GM15510 (cell line): ENCODE results near the gene FMNL2.

Experiments used
- POLR2A ChIP-seq: IDR thresholded peaks from 3 replicates; pipeline ENCODE4 v1.6.1; 2011; ENCODE audit warnings: borderline replicate concordance; ENCODE audit not compliant: insufficient read length; ENCODE audit errors: extremely low read depth

Gene FMNL2

DNA sequence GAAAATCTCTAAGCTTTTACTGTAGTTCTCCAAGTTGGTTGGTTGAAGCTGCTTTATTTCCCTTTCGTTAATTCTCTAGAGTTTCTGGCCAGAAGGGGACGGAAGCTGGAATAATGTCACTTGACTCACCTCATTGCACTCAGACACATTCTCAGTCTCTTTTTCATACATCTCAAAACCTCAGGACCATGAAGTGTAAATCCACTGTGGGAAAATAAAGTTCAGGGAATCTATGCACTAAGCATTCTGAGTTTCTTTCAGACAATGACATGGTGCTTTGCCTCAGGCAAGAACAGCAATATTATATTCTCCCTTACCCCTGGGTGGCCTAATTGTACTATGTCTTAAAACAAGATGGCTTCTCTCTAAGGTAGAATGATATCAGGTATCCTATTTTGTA lies 214.4 kb downstream of the FMNL2 start:
- TF ChIP-seq POLR2A, result no peak

DNA sequence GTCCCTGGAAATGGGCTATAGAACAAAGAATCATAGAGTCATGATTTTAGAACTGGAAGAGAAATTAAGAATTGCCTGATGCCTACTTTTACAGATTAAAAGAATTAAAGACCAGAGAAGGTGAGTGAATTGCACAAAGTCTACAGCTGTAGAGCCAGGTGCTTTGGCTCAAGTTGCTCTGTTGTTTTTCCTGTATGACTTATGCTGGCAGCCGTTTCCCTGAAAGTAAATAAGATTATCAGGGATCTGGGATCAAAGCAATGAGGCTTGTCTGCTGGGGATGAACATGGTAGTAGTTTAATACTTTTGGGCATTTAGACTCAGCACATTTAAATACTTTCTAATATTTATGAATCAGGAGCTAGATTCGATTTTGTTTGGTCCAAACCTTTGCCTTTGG lies 215.4 kb downstream of the FMNL2 start:
- TF ChIP-seq POLR2A, result no peak

DNA sequence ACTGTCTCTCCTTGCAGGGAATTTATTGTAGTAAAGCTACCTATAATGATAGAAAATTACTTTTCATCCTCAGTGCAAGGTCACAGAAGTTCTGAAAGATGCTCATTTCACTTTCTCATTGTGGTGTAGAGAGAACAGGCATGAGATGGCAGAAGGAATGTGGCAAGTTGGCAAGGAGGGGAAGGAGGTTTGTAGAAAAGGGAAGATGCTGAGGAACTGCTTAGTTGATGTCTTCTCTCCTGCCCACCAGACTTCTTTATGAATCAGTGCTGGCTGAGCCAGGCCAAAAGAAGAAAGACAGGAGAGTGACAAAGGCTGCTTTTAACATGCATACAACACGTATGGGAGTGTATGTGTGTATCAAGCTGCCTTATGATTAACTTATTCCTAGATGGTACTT lies 217.9 kb downstream of the FMNL2 start:
- no peak for TF ChIP-seq POLR2A

DNA sequence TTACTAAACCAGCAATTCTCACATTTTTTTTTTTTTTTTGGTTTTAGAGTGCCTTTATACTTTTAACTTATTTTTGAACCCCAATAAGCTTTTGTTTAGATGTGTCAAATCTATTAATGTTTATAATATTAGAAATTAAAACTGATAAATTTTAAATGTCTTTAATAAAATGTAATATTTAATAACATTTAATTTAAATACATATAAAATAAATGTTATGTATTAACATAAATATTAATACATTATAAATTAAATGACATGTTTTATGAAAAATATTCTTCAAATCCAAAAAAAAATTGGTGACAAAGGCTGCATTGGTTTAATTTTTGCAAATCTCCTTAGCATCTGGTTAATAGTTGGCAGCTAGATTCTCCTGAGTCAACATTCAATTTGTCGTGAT lies 218.5 kb downstream of the FMNL2 start:
- TF ChIP-seq POLR2A, result no peak

DNA sequence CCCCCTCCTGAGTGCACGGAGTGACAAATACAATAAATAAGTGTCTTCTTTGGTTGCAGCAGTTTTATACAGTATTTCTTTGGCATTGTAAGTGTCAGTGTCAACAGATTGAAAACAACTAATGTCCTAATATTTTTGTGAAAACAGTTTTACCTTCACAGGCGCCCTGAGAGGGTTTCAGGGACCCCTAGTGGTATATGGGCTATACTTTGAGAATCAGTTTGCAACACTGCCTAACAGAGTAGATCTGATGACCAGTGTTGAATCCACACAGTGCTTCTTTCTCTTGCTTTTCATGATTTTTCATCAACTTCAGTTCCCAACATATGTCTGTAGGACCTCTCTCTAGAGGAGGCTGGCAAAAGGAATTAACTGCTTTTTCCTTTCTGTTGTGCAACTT lies 220.1 kb downstream of the FMNL2 start:
- no peak for TF ChIP-seq POLR2A

DNA sequence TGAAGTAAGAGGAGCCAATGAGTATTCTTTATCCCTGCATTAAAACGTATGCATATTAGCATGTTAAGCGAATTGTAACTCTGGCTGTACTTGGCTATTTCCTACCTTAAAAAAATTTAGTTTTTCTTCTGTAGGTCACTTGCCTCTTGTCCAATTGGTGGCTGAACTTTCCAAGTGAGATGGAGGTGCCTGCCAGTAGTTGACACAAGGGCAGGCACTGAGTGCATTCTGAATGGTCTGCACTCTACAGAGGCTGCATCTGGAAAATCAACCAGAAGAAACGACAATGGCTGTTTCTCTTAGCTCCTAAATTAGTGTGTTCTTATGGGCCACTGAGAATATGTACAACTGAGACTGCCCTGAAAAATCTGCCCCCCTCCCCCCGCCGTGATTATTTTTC lies 221.5 kb downstream of the FMNL2 start:
- no peak for TF ChIP-seq POLR2A

DNA sequence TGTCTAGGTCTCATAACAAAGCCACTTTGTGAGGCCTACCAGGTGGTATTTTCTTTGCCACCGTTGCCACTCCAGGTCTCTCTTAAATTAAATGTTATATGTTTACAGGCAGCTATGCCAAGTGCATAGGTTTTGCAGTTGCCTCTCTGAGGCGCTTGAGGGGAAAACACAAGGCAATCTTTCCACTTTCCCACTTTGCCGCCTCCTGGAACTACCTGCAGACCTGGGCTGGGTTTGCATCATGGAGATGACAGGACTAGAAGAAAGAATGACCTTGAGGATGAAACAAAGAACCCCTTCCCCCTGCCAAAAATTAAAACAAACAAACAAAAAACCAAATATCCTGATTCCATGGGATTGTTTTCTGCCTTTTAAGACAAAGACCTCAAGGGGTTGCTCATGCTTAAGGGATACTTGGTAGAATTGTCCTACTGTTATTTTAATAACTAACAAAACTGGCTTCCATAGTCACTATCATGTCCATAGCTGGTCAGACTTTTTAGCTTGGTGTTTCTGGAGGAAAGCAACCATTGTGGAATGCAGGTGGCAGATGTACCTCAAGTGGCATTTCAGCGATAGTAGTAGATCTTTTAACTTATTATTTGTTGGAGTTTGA lies 222.4 kb downstream of the FMNL2 start:
- no peak for TF ChIP-seq POLR2A

DNA sequence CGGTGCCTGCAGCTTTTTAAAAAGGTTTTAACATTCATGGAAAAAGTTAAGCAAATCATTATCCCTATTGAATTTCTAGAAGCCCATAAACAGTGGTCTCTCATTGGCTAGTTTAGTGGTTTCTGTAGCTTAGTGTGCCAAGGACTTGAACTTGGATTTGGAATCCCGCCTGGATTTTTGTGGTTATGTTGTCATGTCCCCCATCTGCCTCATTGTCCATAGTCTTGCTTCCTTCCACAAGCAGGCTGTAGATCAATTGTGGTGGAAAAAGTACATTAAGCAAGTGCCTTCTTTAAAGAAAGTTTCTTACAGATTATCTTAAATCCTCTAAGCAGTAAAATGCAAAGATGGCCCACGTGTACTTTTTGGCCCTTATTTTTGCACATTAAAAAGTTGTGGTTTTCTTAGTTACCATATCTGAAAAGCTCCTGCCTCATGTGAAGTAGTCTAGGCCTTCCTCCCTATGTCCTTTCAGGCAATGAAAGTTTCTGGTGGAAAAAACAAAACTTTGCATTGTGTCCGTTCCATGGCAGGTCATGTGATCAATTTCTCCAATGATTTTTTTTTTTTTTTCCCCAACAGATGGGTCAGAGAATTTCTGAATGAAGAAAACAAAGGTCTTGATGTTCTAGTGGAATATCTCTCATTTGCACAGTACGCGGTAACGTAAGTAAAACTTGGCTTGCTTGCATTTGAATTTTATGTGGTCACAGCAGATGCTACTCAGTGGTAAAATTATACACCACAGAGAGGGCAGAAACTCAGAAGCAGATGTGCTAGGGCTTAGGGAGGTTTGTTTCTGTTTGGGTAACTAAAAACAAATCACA lies 223.4 kb downstream of the FMNL2 start:
- no peak for TF ChIP-seq POLR2A

DNA sequence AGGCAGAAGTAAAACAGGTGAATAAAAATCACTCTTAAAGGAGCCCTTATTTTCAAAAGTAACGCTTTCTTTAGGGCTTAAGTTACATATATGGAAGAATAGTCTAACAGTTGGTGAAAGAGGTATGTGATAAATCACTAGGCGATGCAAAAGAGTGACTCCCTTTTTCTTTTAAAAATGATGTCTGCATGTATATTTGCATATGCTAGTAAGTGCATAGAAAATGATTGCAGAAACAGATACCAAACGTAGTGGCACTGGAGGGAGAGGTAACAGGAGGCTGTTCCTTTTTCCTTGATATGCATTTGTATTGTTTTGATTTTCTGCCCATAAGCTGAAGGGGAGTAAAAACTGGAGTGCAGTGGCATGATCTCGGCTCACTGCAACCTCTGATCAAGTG lies 224.0 kb downstream of the FMNL2 start:
- no peak for TF ChIP-seq POLR2A

DNA sequence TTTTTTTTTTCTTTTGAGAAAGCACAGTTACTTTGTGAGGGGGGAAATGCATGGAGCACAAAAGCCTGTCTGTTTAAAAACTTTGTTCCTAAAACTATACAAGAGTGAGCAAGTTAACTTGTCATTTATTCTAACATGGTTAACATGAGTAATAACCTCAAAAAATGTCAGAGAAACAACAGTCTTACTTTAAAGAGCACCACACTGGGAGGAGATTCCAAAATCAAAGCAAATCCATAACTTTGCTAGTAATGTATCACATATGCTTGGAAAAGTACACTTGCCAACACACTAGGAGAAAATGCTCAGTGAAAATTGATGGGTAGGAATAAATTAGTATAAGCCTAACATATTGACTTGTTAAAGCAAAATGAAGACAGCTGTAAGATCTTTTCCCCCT lies 225.2 kb downstream of the FMNL2 start:
- TF ChIP-seq POLR2A, result no peak

DNA sequence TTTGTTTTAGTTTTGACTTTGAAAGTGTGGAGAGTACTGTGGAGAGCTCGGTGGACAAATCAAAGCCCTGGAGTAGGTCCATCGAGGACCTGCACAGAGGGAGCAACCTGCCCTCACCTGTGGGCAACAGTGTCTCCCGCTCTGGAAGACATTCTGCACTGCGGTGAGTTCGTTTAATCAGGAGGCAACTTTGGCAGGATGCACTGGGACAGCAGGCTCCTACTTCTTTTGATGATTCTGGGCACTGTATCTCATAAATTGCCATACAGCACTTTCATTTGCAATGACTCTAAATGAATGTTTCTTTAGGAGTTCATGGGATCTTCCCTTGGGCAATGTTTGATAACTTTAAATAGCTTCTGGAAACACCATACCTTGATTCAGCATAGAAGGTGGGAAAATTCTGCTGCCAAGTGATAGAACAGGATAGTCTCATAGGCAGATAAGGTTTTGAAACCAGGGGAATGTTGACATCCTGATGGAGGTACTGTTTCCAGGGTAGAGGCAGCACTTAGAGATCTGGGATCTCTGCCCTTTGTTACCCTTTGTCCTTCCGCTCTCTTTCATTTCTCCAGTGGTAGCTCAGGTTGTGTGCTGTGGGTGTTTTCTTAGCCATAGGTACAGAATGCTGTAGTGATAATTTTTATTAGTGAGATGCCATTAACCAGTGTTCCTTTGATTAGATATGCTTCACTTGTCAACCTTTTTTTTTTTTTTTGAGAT lies 226.1 kb downstream of the FMNL2 start:
- no peak for TF ChIP-seq POLR2A

DNA sequence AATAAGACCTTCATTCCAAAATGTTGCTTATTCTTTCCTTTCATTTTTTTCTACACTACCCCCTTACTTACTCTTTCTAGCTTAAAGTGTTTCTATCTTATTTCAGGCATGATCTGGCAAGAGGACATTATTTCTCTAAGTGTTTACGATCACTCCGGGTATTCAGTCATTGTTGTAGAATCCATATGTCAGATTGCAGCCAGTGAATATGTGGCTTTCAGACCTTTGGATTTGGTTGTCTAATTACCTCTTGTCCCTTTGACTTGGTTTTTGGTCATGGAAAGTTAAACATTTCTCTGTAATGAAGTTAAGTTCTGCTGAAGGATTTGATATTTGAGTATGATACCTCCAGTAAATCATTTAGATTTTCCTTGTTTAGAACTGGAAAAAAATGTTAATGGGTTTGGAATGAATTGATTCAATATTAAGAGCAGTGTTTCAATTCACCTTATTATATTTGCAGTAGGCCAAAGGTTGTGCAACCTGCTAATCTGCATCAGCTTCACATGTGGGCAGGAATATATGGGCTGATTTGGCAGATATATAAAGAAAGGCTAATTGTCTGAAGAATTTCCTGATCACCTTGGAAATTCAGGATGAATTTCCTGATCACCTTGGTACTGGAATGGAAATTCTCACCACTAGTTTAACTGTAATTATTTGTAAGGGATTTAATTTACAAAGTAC lies 227.4 kb downstream of the FMNL2 start:
- TF ChIP-seq POLR2A, result no peak

DNA sequence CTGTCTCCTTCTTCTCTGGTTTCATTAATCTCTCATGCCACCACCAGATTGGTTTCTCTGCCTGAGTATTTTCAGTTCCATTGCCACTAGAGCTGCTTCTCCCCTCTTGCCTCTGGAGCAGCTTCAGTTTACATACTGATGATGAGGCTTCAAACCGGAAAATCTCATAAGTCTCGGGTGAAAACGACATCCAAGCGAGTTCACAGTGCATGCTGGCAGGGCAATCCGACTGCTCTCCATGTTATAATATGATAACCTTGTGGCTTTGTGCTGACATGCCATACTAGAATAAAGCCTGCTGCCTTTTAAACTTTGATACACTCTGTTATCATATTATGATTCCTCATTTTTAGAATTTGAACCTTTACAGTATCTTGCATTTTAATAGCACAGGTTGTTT lies 228.8 kb downstream of the FMNL2 start:
- TF ChIP-seq POLR2A, result no peak

DNA sequence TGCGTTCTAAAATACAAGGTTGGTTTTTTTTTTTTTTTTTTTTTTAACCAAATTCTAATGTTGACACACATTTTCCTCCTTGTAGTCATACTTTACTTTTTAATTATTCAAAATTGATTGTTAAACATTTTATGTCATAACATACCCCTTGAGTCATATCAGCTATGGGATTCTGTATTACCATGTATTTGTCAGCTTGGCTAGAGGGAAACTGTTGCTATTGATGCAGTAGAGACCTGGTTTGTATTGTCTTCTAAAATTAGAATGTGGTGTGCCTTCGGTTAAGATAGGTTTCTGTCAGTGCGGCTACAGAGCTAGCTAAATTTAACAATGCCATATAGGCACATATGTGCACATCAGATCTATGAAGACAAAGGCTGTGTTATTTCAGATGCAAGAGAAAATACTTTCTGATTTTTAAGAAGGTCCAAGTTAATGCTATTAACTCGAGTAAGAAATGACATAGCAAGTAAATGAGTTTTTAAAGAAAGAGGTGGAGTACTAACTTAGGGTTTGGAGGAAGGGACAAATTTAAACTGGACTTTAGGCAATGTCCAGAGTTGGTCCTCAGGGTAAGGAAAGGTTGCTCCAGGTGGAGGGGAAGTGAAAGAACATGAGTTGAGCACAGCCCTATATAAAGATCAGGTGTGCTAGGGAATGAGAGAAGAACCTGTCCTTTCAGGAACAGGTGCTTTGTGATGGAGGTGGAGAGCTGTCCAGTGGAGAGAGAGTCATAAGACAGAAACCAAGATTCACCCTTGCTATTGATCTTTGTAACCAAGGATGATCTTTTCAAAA lies 230.0 kb downstream of the FMNL2 start:
- TF ChIP-seq POLR2A, result no peak
